ENCODE results near the gene EP400. TPM values are rescaled to one million over a fixed set of nuclear protein-coding genes. Genes with fewer than 3 reads are reported as not detected.

EP400 gene
- total and polyA plus RNA-seq, 2 of the 4 experiments (the other 2 are of a cell fraction), result 4.3 to 11.4 TPM

DNA sequence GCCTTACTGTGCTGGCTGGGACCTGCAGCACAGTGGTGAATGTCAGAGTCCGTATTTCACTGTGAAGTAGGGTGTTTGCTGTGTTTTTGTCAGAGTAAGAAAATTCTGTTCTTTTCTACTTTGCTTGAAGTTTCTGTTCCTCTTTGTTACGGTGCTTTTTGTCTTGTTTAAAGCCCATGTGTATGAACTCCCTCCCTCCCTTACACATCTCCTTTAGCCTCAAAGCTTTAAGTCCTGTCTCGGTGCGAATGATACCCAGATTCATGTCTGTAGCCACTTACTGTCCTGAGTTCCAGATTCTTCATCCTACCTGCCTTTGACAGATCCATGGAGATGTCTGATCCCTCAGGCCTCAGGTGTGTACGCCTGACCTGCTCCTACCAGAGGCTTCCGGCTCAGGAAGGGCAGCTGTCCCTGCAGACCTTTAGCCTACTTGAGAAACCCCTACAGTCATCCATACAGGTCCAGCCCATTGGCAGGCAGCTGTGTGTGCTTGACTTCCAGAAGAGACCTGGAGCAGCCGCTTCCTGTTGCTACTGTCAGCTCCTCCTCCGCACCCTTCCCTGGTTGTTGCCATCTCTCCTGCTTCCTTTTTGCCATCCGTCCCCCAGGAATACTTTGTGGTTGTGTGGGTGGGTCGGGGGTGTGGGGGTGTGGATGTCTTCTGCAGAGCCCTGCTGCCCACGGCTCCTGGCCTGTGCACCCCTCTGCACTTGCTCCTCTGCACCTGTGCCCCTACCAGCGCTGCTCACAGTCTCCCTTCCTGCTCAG lies 121.5 kb downstream of the EP400 start:
- Histone ChIP-seq H2AK5ac (ENCODE audit: low read depth, low read length) (no peak overlapping the region), H4K8ac (ENCODE audit: low read depth in 2 of 2, low read length in 2 of 2) (no peak overlapping the region), H3K9me3 (ENCODE audit: control insufficient read depth, insufficient read depth, low read length) (no peaks in the 10 kb centered on the region), H2BK15ac (ENCODE audit: low read depth, low read length) (no peak overlapping the region), H3K36me3 (ENCODE audit: control insufficient read depth, insufficient read depth, low read length) (peaks cover 53% of the 10 kb centered on the region), H3K4me3 (ENCODE audit: insufficient read depth, low read depth, low read length) (no peak overlapping the region), H2AFZ (replicated peaks; ENCODE audit: low read length, poor library complexity) (no peak overlapping the region), H3K9me1 (ENCODE audit: insufficient read depth, low read length) (no peaks in the 10 kb centered on the region), H3K9ac (ENCODE audit: low read depth, low read length) (no peak overlapping the region), H4K20me1 (ENCODE audit: insufficient read depth, low read length) (no peaks in the 10 kb centered on the region; the same call in 1 of the 2 replicates), H3K56ac (ENCODE audit: extremely low read depth, insufficient read depth, low read length) (no peak overlapping the region), H4K91ac (ENCODE audit: insufficient read depth, low read depth, low read length) (no peak overlapping the region), H3K18ac (ENCODE audit: low read depth, low read length) (no peak overlapping the region), H3K27ac (ENCODE audit: insufficient read depth, low read length) (no peak overlapping the region), H2BK20ac (ENCODE audit: low read depth, low read length) (no peak overlapping the region), H3K4me1 (ENCODE audit: control insufficient read depth, insufficient read depth, low read length) (no peaks in the 10 kb centered on the region), H3K27me3 (ENCODE audit: control insufficient read depth, insufficient read depth, low read length) (no peaks in the 10 kb centered on the region), H2AK9ac (replicated peaks; ENCODE audit: low read depth, low read length, poor library complexity) (no peak overlapping the region), H2BK120ac (ENCODE audit: low read depth, low read length) (no peak overlapping the region), H3K79me1 (ENCODE audit: low read depth in 1 of 2, low read length in 2 of 2) (peaks cover 0 to 6% of the 10 kb centered on the region in 2 experiments; a peak in 2 of 4 replicates), H3K4ac (ENCODE audit: low read depth, low read length) (no peak overlapping the region), H2BK5ac (ENCODE audit: low read depth, low read length, poor library complexity, severe bottlenecking) (no peak overlapping the region), H4K5ac (ENCODE audit: low read depth, low read length) (no peak overlapping the region), H3K4me2 (ENCODE audit: low read depth, low read length) (no peak overlapping the region), H3K23ac (ENCODE audit: low read depth, low read length) (no peak overlapping the region), H3K14ac (replicated peaks; ENCODE audit: low read depth, low read length) (no peak overlapping the region)
- TF ChIP-seq RFX5 (IDR thresholded peaks at IDR 0.05; ENCODE audit: low read depth, low read length), result no peak
- TF ChIP-seq RAD21 (IDR thresholded peaks at IDR 0.05; ENCODE audit: low read length), result no peak
- TF ChIP-seq, protein P1, sequence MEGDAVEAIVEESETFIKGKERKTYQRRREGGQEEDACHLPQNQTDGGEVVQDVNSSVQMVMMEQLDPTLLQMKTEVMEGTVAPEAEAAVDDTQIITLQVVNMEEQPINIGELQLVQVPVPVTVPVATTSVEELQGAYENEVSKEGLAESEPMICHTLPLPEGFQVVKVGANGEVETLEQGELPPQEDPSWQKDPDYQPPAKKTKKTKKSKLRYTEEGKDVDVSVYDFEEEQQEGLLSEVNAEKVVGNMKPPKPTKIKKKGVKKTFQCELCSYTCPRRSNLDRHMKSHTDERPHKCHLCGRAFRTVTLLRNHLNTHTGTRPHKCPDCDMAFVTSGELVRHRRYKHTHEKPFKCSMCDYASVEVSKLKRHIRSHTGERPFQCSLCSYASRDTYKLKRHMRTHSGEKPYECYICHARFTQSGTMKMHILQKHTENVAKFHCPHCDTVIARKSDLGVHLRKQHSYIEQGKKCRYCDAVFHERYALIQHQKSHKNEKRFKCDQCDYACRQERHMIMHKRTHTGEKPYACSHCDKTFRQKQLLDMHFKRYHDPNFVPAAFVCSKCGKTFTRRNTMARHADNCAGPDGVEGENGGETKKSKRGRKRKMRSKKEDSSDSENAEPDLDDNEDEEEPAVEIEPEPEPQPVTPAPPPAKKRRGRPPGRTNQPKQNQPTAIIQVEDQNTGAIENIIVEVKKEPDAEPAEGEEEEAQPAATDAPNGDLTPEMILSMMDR (conservative IDR thresholded peaks at IDR 0.05; ENCODE audit: low read depth, low read length), result no peak
- no peak for TF ChIP-seq FOS (IDR thresholded peaks at IDR 0.05; ENCODE audit: low read depth, low read length)
- TF ChIP-seq CEBPB (IDR thresholded peaks at IDR 0.05; ENCODE audit: low read depth, low read length), result no peak
- no peak for TF ChIP-seq RCOR1 (IDR thresholded peaks at IDR 0.05; ENCODE audit: insufficient replicate concordance, low read length)
- TF ChIP-seq NFE2L2 (IDR thresholded peaks at IDR 0.05; ENCODE audit: low read depth, low read length), result no peak
- TF ChIP-seq MAFK (IDR thresholded peaks at IDR 0.05; ENCODE audit: low read depth, low read length), result no peak
- TF ChIP-seq, protein P2, sequence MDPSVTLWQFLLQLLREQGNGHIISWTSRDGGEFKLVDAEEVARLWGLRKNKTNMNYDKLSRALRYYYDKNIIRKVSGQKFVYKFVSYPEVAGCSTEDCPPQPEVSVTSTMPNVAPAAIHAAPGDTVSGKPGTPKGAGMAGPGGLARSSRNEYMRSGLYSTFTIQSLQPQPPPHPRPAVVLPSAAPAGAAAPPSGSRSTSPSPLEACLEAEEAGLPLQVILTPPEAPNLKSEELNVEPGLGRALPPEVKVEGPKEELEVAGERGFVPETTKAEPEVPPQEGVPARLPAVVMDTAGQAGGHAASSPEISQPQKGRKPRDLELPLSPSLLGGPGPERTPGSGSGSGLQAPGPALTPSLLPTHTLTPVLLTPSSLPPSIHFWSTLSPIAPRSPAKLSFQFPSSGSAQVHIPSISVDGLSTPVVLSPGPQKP (IDR thresholded peaks at IDR 0.05; ENCODE audit: borderline replicate concordance, low read depth, low read length), result no peak
- no peak for TF ChIP-seq SMC3 (IDR thresholded peaks at IDR 0.05; ENCODE audit: low read depth, low read length)
- TF ChIP-seq, protein P3, sequence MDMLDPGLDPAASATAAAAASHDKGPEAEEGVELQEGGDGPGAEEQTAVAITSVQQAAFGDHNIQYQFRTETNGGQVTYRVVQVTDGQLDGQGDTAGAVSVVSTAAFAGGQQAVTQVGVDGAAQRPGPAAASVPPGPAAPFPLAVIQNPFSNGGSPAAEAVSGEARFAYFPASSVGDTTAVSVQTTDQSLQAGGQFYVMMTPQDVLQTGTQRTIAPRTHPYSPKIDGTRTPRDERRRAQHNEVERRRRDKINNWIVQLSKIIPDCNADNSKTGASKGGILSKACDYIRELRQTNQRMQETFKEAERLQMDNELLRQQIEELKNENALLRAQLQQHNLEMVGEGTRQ (IDR thresholded peaks at IDR 0.05; ENCODE audit: low read depth, low read length), result no peak
- TF ChIP-seq MAZ (IDR thresholded peaks at IDR 0.05; ENCODE audit: borderline replicate concordance, low read depth, low read length), result no peak
- no peak for TF ChIP-seq CHD1 (IDR thresholded peaks at IDR 0.05; ENCODE audit: low read depth, low read length)
- no peak for TF ChIP-seq POLR2A (IDR thresholded peaks at IDR 0.05; ENCODE audit: low read depth, low read length)
- TF ChIP-seq BHLHE40 (IDR thresholded peaks at IDR 0.05; ENCODE audit: low read depth, low read length), result no peak
- TF ChIP-seq MXI1 (IDR thresholded peaks at IDR 0.05; ENCODE audit: borderline replicate concordance, low read depth, low read length), result no peak
- DNase-seq (no peak), ATAC-seq (ENCODE audit: low read depth) (no peak)
- intact Hi-C loops (cut with micrococcal nuclease), result no loop called here
- CTCF ChIA-PET, result no interaction called here
- BruUV-seq (replicated peaks), result no TSS peak
- WGBS, 2 experiments (ENCODE audit: extremely low coverage in 2 of 2, insufficient read length in 1 of 2), result 100% methylated on average over 4 of the region's 12 CpGs; no CpG with 5 or more reads in 1 of the 2 experiments
- POLR2A ChIA-PET (ENCODE audit: unreplicated experiment), result no interaction called here
- dilution Hi-C loops (cut with HindIII; ENCODE audit: low sequenced_read_pairs, unreplicated experiment), result no loop called here
- in situ Hi-C loops (cut with MboI; ENCODE audit: low sequenced_read_pairs), result no loop called here
